22Rv1 (cell line): ENCODE results near the gene GTF2A1L.

Experiments
- H3K27ac ChIP-seq: fragments of 450-650 bp; 2 replicates; pipeline ENCODE4 v1.5.1; 2017
- ZFX ChIP-seq: fragments of 450-650 bp; IDR thresholded peaks from 2 replicates; pipeline ENCODE4 v1.6.1; 2017; ENCODE audit warnings: antibody characterized with exemption, borderline replicate concordance
- TF ChIP-seq, protein P1 (sequence below): fragments of 450-650 bp; IDR thresholded peaks from 2 replicates; pipeline ENCODE4 v1.5.1; 2017; ENCODE audit warnings: mild to moderate bottlenecking

Gene GTF2A1L, protein sequence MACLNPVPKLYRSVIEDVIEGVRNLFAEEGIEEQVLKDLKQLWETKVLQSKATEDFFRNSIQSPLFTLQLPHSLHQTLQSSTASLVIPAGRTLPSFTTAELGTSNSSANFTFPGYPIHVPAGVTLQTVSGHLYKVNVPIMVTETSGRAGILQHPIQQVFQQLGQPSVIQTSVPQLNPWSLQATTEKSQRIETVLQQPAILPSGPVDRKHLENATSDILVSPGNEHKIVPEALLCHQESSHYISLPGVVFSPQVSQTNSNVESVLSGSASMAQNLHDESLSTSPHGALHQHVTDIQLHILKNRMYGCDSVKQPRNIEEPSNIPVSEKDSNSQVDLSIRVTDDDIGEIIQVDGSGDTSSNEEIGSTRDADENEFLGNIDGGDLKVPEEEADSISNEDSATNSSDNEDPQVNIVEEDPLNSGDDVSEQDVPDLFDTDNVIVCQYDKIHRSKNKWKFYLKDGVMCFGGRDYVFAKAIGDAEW

DNA sequence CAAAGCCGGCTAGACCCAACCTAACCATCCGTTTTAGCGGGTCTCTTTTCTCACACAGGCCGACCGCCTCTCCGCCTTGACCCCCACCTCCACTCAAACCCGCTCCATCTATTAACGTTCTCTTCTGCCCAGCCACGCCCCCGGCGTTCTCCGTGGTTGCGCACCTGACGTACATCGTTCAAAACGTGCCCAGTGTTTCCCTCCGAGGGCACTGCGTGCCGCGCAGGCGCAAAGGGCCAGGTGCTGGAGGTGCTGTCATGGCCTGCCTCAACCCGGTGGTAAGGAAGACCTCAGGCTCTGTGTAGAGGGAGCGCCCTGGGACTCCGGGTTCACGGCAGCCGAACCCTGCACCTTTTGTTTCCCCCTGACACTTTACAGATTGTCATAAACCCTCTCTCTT is at the start of gene GTF2A1L:
GTF2A1L (plus strand) TSS at position 239 of the 400 bp plus-strand sequence; CDS start at position 258, 19 bp downstream.
- no peak within 1 kb of the TSS for H3K27ac ChIP-seq
- TF ChIP-seq ZFX, result no peak
- TF ChIP-seq, protein P1, sequence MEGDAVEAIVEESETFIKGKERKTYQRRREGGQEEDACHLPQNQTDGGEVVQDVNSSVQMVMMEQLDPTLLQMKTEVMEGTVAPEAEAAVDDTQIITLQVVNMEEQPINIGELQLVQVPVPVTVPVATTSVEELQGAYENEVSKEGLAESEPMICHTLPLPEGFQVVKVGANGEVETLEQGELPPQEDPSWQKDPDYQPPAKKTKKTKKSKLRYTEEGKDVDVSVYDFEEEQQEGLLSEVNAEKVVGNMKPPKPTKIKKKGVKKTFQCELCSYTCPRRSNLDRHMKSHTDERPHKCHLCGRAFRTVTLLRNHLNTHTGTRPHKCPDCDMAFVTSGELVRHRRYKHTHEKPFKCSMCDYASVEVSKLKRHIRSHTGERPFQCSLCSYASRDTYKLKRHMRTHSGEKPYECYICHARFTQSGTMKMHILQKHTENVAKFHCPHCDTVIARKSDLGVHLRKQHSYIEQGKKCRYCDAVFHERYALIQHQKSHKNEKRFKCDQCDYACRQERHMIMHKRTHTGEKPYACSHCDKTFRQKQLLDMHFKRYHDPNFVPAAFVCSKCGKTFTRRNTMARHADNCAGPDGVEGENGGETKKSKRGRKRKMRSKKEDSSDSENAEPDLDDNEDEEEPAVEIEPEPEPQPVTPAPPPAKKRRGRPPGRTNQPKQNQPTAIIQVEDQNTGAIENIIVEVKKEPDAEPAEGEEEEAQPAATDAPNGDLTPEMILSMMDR, result no peak

DNA sequence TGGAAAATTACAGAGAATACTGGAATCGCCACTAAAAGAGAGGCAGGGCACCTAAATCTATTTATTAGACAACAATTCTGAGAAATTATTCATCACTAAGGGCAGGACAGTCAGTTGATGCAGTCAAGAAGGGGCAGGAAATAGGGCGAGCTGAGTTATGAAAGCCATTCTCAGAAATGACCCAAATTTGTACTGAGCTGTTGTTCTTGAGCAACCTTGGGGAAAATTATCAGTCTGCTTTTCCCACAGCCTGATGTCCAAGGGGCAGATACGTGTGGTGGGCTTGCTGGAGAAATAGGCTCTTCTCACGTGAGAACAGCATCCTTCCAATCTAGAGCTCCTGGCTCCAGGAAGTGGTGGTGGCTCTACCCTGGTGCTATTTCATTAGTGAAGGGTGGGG is 49.1 kb upstream of the GTF2A1L start:
- TF ChIP-seq, protein P1, result no peak
- no peak for TF ChIP-seq ZFX
- H3K27ac ChIP-seq, result no peak overlapping the region

DNA sequence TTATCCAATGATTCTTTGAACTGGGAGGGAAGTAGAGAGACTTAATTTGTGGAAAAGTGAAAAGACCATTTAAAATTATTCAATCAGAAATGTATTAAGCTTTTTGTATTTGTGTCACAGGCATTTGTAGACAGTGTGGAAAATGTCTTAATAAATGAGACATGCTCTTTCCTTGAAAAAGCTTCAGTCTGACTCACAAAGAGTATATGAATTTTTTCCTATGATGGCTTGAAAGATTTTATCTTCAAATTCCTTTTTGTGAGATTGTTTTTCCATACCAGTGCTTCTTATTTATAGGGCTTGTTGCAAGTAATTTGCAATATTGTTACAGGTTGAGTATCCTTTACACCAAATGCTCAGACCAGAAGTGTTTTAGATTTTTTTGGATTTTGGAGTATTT is 48.2 kb upstream of the GTF2A1L start:
- no peak overlapping the region for H3K27ac ChIP-seq
- no peak for TF ChIP-seq ZFX
- TF ChIP-seq, protein P1, result no peak

DNA sequence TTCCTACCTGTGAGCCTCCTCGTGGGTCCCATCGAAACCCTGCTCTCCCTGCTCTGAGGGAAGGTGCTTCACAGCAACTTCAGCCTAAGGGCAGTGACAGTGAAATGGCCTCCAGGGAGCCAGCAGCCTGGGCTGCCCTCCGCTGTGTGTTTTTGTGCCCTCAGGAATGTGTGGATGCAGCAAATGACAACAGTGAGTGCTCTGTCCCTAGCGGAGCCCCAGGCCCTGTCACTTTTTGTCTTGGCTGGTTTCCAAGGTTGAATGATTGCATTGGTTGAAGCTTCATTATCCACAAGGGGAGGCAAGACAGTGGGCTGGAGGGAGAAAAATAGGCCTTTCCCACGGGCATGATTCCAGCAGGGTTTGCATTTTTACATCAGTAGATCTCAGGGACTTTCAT is 44.8 kb upstream of the GTF2A1L start:
- no peak for TF ChIP-seq ZFX
- TF ChIP-seq, protein P1, result no peak
- H3K27ac ChIP-seq, result no peak overlapping the region

DNA sequence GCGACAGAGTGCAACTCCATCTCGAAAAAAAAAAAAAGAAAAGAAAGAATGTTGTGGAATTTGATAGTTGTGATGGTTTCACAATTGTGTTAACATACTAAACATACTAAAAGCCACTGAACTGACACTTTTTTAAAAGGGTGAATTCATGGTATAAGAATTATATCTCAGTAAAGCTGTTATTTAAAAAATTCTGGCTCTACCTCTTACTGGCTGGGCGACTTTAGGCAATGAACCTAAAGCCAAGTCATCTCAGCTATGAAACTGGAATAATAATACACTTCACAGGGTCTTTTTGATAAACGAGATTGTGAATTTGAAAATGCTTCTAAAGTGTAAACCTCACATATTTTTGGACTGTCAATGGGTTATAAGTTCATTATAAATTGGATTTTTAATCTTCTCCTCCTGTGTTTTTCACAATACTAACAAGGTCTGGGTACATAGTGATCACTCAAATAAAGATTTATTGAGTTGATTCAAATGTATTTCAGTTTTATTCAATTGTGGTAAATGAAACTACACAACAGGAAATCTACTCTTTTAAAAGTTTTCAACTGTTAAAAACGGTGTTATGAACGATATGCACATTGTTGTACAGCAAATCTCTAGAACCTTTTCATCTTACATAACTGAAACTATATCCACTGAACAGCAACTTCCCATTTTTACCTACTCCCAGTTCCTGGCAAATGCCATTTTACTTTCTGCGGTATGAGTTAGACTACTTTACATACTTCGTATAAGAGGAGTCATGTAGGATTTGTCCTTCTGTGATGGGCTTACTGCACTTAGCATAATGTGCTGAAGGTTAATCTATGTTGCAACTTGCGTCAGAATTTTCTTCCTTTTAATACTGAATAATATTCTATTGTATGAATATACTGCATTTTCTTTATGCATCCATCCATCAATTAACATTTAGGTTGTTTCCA is 43.0 kb upstream of the GTF2A1L start:
- H3K27ac ChIP-seq, result no peak overlapping the region

DNA sequence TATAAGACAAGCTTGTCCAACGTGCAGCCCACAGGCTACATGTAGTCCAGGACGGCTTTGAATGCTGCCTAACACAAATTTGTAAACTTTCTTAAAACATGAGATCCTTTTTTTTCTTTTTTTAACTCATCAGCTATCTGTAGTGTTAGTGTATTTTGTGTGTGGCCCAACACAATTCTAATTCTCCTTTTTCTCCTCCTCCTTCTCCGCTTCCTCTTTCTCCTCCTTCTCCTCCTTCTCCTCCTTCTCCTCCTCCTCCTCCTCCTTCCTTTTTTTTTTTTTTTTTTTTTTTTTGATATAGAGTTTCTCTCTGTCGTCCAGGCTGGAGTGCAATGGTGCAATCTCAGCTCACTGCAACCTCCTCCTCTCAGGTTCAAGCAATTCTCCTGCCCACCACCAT is 39.3 kb upstream of the GTF2A1L start:
- TF ChIP-seq, protein P1, result no peak
- TF ChIP-seq ZFX, result no peak
- no peak overlapping the region for H3K27ac ChIP-seq

More for the DNA sequence above, 43.0 kb upstream of the GTF2A1L start:
- no peak for TF ChIP-seq ZFX
- TF ChIP-seq, protein P1, result no peak
